B cell (primary cell): Measurements from ENCODE around the gene LIME1. TPM values are rescaled to one million over a fixed set of nuclear protein-coding genes. Genes with fewer than 3 reads are reported as not detected.

ENCODE experiments used
- ATAC-seq: fragments of 200-7000 bp; cut with Tn5 transposase; one replicate; pipeline ENCODE4 v1.10.0; 2021; ENCODE audit warnings: low read depth, mild to moderate bottlenecking, moderate number of reproducible peaks, moderate library complexity
- CTCF ChIA-PET: fragments of 350-600 bp; sonication (Branson Sonifier 250); formaldehyde crosslinking; loops from one replicate; lab custom pipeline; 2021; ENCODE audit warnings: antibody characterized with exemption, inconsistent platforms; lab: Charles Lee
- POLR2A ChIA-PET: fragments of 350-600 bp; sonication (Branson Sonifier 250); formaldehyde crosslinking; loops from one replicate; lab custom pipeline; 2021; ENCODE audit warnings: antibody characterized with exemption; lab: Charles Lee
- DNase-seq: peaks from one replicate; pipeline ENCODE4 v3.0.0; 2013
- H2AFZ ChIP-seq: 2 replicates; pipeline ENCODE4 v1.6.1; 2012; ENCODE audit warnings: mild to moderate bottlenecking, low read depth, low read length; ENCODE audit not compliant: insufficient read depth, poor library complexity, severe bottlenecking
- H3K27ac ChIP-seq, 2 donors: 1 replicate in 1 of 2; 2 replicates in 1 of 2; pipeline ENCODE4 v1.5.1; 2012 to 2013; ENCODE audit warnings: low read length in 2 of 2, mild to moderate bottlenecking in 2 of 2, moderate library complexity in 1 of 2
- H3K27me3 ChIP-seq, 4 experiments: fragments of 200-600 bp in 1 of 4; sonication (generic) in 1 of 4; replicated peaks in 1 of 4; 1 replicate in 2 of 4; 2 replicates in 2 of 4; pipeline versions ENCODE4 v1.6.1 to v1.7.0; 2013 to 2016; ENCODE audit warnings: low read length in 3 of 4, mild to moderate bottlenecking in 2 of 4, mixed read lengths in 1 of 4, moderate library complexity in 1 of 4; ENCODE audit not compliant: insufficient read depth in 4 of 4, control insufficient read depth in 3 of 4; ENCODE audit errors: control extremely low read depth in 1 of 4
- H3K36me3 ChIP-seq, 2 experiments: replicated peaks in 1 of 2; 1 replicate in 1 of 2; 2 replicates in 1 of 2; pipeline versions ENCODE4 v1.6.1 to v1.7.1; 2013; ENCODE audit warnings: low read length in 1 of 2; ENCODE audit not compliant: insufficient read depth in 2 of 2, control insufficient read depth in 1 of 2; ENCODE audit errors: control extremely low read depth in 1 of 2, extremely low read depth in 1 of 2
- H3K4me1 ChIP-seq, 2 donors: fragments of 200-600 bp in 1 of 2; sonication (generic) in 1 of 2; 1 replicate in 1 of 2; 2 replicates in 1 of 2; pipeline versions ENCODE4 v1.5.1 to v1.6.1; 2013 to 2017; ENCODE audit warnings: low read length in 2 of 2; ENCODE audit not compliant: control insufficient read depth in 2 of 2, insufficient read depth in 2 of 2
- H3K4me2 ChIP-seq: replicated peaks from 2 replicates; pipeline ENCODE3; 2012; ENCODE audit warnings: mild to moderate bottlenecking, low read depth, low read length; ENCODE audit not compliant: poor library complexity, severe bottlenecking
- H3K4me3 ChIP-seq, 5 experiments: fragments of 200-600 bp in 1 of 5; sonication (generic) in 1 of 5; 1 replicate in 3 of 5; 2 replicates in 2 of 5; pipeline versions ENCODE4 v1.5.1 to v1.7.0; 2011 to 2016; ENCODE audit warnings: low read length in 4 of 5, mild to moderate bottlenecking in 4 of 5, low read depth in 2 of 5, control low read depth in 1 of 5, moderate library complexity in 1 of 5; ENCODE audit not compliant: insufficient read depth in 1 of 5; ENCODE audit errors: control extremely low read depth in 1 of 5, extremely low read depth in 1 of 5
- H3K79me2 ChIP-seq: fragments of 200-600 bp; sonication (generic); one replicate; pipeline ENCODE4 v1.6.0; 2016; ENCODE audit warnings: low read length; ENCODE audit not compliant: control insufficient read depth, insufficient read depth
- H3K9ac ChIP-seq: fragments of 200-600 bp; sonication (generic); 2 replicates; pipeline ENCODE4 v1.6.1; 2017; ENCODE audit warnings: mild to moderate bottlenecking, low read length, moderate library complexity
- H3K9me3 ChIP-seq, 3 donors: one replicate each; pipeline versions ENCODE4 v1.6.1 to v1.7.1; 2013; ENCODE audit warnings: low read length in 2 of 3; ENCODE audit not compliant: control insufficient read depth in 2 of 3, insufficient read depth in 1 of 3; ENCODE audit errors: control extremely low read depth in 1 of 3
- H4K20me1 ChIP-seq: 2 replicates; pipeline ENCODE4 v1.6.0; 2012; ENCODE audit warnings: mild to moderate bottlenecking, low read length; ENCODE audit not compliant: insufficient read depth, control insufficient read depth, poor library complexity, severe bottlenecking
- H3K27ac Mint-ChIP-seq: one replicate; pipeline ENCODE4 v1.8.0; 2021; ENCODE audit warnings: mixed read lengths
- H3K27me3 Mint-ChIP-seq: one replicate; pipeline ENCODE4 v1.8.0; 2021; ENCODE audit warnings: mixed read lengths
- H3K4me1 Mint-ChIP-seq: one replicate; pipeline ENCODE4 v1.8.0; 2021; ENCODE audit warnings: mixed read lengths
- H3K4me3 Mint-ChIP-seq: one replicate; pipeline ENCODE4 v1.8.0; 2021; ENCODE audit warnings: mixed read lengths
- H3K9me3 Mint-ChIP-seq: one replicate; pipeline ENCODE4 v1.8.0; 2022; ENCODE audit warnings: mixed read lengths; ENCODE audit not compliant: insufficient read depth
- EZH2 ChIP-seq: IDR thresholded peaks from 2 replicates; pipeline ENCODE4 v1.6.1; 2012; ENCODE audit warnings: borderline replicate concordance, low read depth, mild to moderate bottlenecking, moderate library complexity, low read length; ENCODE audit not compliant: insufficient read depth, poor library complexity, severe bottlenecking
- WGBS: methylation state at CpG from one replicate; pipeline ENCODE4 v1.1.5; 2013; ENCODE audit warnings: missing lambda C conversion rate; ENCODE audit not compliant: insufficient coverage; 5-methylcytosine and 5-hydroxymethylcytosine counted together
- intact Hi-C: fragments of 100-400 bp; cut with micrococcal nuclease; formaldehyde crosslinking; loops from one replicate; pipeline ENCODE4 v1.10.0; 2022
- polyA plus RNA-seq: library from polyadenylated mRNA; depleted of rRNA; stranded (reverse); fragments of >200 nt; gene quantifications from 2 replicates; pipeline ENCODE4 v1.2.3, GENCODE V29; 2012
- total RNA-seq, 2 donors: library from RNA; stranded (reverse); fragments of 120-200 nt in 1 of 2; gene quantifications; 1 replicate in 1 of 2; 2 replicates in 1 of 2; pipeline versions ENCODE4 v1.2.3 to v1.2.4, GENCODE V29; 2013 to 2022
- TF ChIP-seq, protein P1 (sequence below): fragments of 200-600 bp; IDR thresholded peaks from one replicate; pipeline ENCODE4 v1.8.0; 2022; ENCODE audit warnings: antibody characterized with exemption, mild to moderate bottlenecking

The LIME1 gene
- total and polyA plus RNA-seq, 2 donors (not counting 1 experiment from before 2014, with no cell fraction given) = 14.5 to 95.2 TPM

DNA sequence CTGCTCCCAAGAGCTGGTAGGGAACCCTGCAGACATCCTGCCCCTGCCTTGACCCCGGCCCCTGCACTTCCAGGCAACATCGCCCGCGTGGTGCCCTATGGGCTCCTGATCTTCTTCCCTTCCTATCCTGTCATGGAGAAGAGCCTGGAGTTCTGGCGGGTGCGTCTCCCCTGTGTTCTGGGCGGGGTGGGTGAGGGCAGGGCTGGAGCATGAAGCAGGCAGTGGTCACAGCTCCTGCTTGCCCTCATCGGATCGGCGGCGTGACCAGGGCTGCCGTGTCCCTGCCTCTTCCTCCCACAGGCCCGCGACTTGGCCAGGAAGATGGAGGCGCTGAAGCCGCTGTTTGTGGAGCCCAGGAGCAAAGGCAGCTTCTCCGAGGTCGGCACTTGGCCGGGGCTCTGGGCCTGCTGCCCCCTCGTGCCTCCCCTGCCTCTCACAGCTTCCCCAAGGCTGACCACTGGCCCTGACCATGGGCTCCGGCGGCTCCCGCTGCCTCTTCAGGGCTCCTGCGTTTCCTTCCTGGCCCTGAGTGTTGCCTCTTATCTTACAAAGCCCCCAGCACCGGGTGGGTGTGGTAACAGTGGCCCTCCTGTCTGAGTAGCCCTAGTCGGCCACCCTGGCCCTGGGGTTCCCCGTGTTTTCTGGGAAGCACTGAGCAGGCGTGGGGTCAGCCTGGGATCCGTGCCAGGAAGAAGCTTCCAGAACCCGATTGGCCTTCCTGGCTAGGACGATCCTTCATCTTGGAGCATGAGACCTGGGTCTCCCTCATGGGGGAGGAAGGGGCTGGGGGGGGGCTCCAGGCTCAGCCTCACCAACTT is 48.0 kb upstream of the LIME1 start:
- no peak for DNase-seq
- CTCF ChIA-PET = no interaction called here
- no peak overlapping the region for H3K27ac Mint-ChIP-seq
- no peaks in the 10 kb centered on the region for H3K36me3 ChIP-seq
- no peaks in the 10 kb centered on the region for H4K20me1 ChIP-seq
- H3K27me3 Mint-ChIP-seq = no peaks in the 10 kb centered on the region
- H3K4me1 Mint-ChIP-seq = peaks cover 3% of the 10 kb centered on the region
- peaks cover 0 to 14% of the 10 kb centered on the region in 2 donors for H3K4me1 ChIP-seq
- POLR2A ChIA-PET = interaction anchor here (0.6 kb wide), 1 partner anchor 163 kb away, joined by 4 read pairs; no protein-coding TSS in a partner anchor
- no peak overlapping the region for H2AFZ ChIP-seq
- H3K4me3 Mint-ChIP-seq = no peak overlapping the region
- peaks cover 0 to 3% (median 0%) of the 10 kb centered on the region in 3 donors for H3K9me3 ChIP-seq
- no peak overlapping the region for H3K9ac ChIP-seq
- WGBS = 90% methylated on average over 31 of the region's 31 CpGs
- no peaks in the 10 kb centered on the region for H3K9me3 Mint-ChIP-seq
- no peak overlapping the region for H3K4me2 ChIP-seq
- no peak for ATAC-seq
- intact Hi-C loops = no loop called here
- no peak for TF ChIP-seq EZH2
- TF ChIP-seq, protein P1, sequence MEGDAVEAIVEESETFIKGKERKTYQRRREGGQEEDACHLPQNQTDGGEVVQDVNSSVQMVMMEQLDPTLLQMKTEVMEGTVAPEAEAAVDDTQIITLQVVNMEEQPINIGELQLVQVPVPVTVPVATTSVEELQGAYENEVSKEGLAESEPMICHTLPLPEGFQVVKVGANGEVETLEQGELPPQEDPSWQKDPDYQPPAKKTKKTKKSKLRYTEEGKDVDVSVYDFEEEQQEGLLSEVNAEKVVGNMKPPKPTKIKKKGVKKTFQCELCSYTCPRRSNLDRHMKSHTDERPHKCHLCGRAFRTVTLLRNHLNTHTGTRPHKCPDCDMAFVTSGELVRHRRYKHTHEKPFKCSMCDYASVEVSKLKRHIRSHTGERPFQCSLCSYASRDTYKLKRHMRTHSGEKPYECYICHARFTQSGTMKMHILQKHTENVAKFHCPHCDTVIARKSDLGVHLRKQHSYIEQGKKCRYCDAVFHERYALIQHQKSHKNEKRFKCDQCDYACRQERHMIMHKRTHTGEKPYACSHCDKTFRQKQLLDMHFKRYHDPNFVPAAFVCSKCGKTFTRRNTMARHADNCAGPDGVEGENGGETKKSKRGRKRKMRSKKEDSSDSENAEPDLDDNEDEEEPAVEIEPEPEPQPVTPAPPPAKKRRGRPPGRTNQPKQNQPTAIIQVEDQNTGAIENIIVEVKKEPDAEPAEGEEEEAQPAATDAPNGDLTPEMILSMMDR = no peak
- H3K4me3 ChIP-seq = no peak overlapping the region
- H3K27me3 ChIP-seq = peaks cover 0 to 2% (median 0%) of the 10 kb centered on the region in 4 experiments
- no peaks in the 10 kb centered on the region for H3K79me2 ChIP-seq
- H3K27ac ChIP-seq = no peak overlapping the region
